ENCODE measurements around the gene ILF2. TPM values are rescaled to one million over a fixed set of nuclear protein-coding genes. Genes with fewer than 3 reads are reported as not detected.

ILF2 gene
- total RNA-seq, 2 donors from 2014 or later = 69.2 to 80.9 TPM

DNA sequence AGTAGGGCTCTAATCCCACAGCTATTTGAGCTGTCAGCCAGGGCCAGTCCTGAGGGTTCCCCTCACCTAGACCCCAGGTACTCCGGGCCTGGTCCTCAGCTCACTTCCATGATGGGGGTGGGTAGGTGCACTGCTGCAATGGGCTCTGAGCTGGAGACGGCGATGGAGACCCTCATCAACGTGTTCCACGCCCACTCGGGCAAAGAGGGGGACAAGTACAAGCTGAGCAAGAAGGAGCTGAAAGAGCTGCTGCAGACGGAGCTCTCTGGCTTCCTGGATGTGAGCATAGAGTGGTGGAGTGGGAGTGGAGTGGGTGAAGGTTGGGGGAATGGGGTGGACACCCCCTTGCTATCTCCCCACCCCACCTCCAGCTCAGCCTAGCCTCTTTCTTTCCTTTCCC, 40.4 kb downstream of the ILF2 start:
- H3K27ac ChIP-seq = peak overlapping the region; percentile 96 to 97
- no peaks in the 10 kb centered on the region for H3K9me3 ChIP-seq
- H3K27me3 ChIP-seq = no peaks in the 10 kb centered on the region
- peaks cover 5% of the 10 kb centered on the region for H3K36me3 ChIP-seq
- no peak for DNase-seq (ENCODE audit: low spot score)
- TF ChIP-seq, protein P1, sequence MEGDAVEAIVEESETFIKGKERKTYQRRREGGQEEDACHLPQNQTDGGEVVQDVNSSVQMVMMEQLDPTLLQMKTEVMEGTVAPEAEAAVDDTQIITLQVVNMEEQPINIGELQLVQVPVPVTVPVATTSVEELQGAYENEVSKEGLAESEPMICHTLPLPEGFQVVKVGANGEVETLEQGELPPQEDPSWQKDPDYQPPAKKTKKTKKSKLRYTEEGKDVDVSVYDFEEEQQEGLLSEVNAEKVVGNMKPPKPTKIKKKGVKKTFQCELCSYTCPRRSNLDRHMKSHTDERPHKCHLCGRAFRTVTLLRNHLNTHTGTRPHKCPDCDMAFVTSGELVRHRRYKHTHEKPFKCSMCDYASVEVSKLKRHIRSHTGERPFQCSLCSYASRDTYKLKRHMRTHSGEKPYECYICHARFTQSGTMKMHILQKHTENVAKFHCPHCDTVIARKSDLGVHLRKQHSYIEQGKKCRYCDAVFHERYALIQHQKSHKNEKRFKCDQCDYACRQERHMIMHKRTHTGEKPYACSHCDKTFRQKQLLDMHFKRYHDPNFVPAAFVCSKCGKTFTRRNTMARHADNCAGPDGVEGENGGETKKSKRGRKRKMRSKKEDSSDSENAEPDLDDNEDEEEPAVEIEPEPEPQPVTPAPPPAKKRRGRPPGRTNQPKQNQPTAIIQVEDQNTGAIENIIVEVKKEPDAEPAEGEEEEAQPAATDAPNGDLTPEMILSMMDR (IDR thresholded peaks at IDR 0.05) = no peak
- peaks cover 0 to 77% of the 10 kb centered on the region in 2 donors for H3K4me1 ChIP-seq
- H3K4me3 ChIP-seq = peak overlapping the region in 1 of 2 donors; percentile 49

DNA sequence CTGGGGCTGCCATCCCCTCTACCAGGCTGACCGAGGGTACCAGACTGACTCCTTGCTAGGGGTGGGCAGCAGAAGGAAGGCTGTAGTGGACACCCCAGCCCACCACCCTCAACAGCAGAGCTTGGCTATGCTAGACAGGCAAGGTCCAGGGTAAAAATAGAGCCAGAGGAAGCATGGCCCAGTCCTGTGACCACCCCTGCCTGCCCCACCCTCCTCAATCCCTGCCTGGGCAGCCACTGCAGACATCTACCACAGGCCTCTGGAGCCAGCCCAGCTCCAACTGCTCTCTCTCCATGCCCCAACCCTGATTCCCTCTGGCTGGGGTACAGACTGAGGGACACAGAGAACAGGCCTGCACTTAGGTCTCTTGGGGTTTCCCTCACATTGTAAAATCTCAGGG, 40.8 kb downstream of the ILF2 start:
- Histone ChIP-seq H3K4me1 (peaks cover 0 to 77% of the 10 kb centered on the region in 2 donors), H3K36me3 (peaks cover 1% of the 10 kb centered on the region), H3K4me3 (peak overlapping the region; percentile 44 to 49), H3K27ac (peak overlapping the region; percentile 96 to 97), H3K9me3 (no peaks in the 10 kb centered on the region), H3K27me3 (no peaks in the 10 kb centered on the region)
- TF ChIP-seq, protein P1 (IDR thresholded peaks at IDR 0.05) = no peak
- DNase-seq (ENCODE audit: low spot score) = no peak

DNA sequence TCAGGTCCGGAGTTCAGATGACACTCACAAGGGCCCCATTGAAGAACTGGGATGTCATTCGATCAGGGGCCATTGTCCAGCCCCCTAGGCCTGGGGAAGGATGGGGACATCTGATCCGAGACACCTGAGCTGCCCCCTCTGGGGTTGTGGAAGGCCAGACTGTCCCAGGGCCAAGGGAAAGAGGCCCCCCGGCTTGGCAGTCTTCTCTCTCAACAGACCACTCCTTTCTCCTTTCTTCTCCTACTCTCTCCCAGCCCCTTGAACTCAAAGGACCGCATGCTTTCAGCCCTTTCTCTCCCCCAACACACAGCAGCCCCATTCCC, 41.5 kb downstream of the ILF2 start:
- peak overlapping the region; percentile 96 to 97 for H3K27ac ChIP-seq
- TF ChIP-seq, protein P1 (IDR thresholded peaks at IDR 0.05) = no peak
- H3K4me3 ChIP-seq = peak overlapping the region; percentile 44 to 49
- H3K27me3 ChIP-seq = no peaks in the 10 kb centered on the region
- DNase-seq (ENCODE audit: low spot score) = no peak
- peaks cover 0 to 81% of the 10 kb centered on the region in 2 donors for H3K4me1 ChIP-seq
- H3K9me3 ChIP-seq = no peaks in the 10 kb centered on the region
- no peaks in the 10 kb centered on the region for H3K36me3 ChIP-seq

DNA sequence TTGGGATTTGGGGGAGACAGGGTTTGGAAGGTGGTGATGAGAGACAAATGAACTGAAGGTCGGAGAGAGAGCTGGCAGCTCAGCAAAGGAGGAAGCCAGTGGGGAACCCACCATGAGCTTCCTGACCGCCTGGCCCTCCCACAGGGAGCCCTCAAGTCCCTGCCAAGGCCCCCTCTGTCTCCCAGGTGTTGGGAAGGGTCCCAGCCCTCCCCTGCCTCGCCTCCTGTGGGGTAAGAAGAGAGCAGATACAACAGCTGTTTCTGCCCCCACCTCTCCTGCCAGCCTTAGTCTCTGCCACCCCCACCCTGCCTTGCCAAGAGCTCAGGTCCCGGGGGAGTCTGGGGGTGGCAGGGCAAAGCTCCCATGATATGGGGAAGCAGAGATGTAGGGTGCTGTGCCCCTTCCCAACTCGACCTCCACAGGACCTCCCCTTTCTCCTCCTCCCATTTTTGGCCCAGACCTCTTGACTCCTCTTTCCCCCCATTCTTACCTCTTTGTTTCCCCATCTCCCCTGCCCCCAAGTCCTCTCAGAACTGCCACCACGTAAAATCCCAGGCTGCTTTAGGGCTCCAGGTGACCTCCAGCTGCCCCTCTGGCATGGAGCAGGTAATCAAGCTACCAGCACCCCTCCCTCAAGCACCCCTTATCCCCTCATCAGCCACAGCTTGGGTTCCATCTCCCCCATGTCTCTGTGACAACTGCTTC, 42.0 kb downstream of the ILF2 start:
- Histone ChIP-seq H3K27me3 (no peaks in the 10 kb centered on the region), H3K36me3 (peaks cover 3% of the 10 kb centered on the region), H3K4me1 (peaks cover 0 to 86% of the 10 kb centered on the region in 2 donors), H3K4me3 (peak overlapping the region; percentile 44 to 49), H3K27ac (peak overlapping the region; percentile 96 to 97), H3K9me3 (no peaks in the 10 kb centered on the region)
- TF ChIP-seq, protein P1 (IDR thresholded peaks at IDR 0.05) = no peak
- no peak for DNase-seq (ENCODE audit: low spot score)

DNA sequence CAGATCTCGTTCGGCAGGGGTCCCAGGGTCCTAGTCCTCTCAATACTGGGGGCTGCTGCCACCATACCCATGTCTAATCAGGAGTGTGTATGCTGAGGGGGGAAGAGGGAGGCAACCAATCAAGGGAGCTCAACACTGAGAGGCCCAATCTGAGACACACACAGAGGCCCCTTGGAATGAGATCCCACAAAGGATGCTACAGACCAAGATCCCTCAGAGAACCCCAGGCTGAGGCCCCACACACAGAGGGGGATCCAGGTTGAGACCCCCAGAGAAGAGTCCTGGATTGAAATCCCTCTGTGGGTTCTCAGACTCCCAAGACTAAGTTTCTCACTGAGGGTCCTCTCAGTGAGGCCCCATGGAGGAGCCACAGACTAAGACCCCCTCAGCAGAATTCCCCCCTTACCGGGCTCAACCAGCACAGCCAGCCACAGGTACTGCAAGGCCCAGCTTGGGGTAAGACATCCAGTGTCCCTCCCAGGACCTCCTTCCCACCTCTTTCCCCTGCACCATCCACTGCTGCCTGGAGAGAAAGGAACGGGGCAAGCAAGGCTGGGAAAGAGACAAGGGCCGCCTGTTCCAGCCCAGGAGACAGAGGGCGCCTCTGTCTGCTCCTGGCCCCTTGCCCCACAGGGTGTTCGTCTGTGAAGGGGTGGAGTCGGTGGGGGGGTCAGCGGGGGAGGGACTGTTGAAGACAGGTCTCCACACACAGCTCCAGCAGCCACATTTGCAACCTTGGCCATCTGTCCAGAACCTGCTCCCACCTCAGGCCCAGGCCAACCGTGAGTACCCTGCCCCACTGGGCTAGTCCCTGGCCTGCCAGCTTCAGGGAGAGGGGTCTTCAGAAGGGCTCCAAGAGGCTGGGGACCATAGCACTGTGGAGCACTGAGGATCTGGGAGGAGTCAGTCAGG, 42.8 kb downstream of the ILF2 start, which contains the start of gene S100A1:
Gene S100A1, plus strand, starts transcription at position 720 of the 912 bp plus-strand sequence. CDS start 2,088 bp downstream, outside the sequence.
- Histone ChIP-seq H3K9me3 (no peaks in the 10 kb centered on the region), H3K4me1 (peaks cover 0 to 82% of the 10 kb centered on the region in 2 donors), H3K27me3 (no peaks in the 10 kb centered on the region), H3K27ac (peak within 1 kb of the TSS; percentile 96 to 97), H3K4me3 (peak within 1 kb of the TSS; percentile 50 to 66), H3K36me3 (peaks cover 8% of the 10 kb centered on the region)
- DNase-seq (ENCODE audit: low spot score) = no peak
- TF ChIP-seq, protein P1 (IDR thresholded peaks at IDR 0.05) = peak; percentile 15 to 16

Data from right atrium auricular region (tissue), 2 donors.